M059J (cell line): Measurements from ENCODE around the gene ACOT4. TPM values are rescaled to one million over a fixed set of nuclear protein-coding genes. Genes with fewer than 3 reads are reported as not detected.
"Not testable (repeated sequence)": the region's sequence is repeated elsewhere in the genome, so short reads cannot be mapped to it uniquely, and the experiment has no call there.

Experiments used
- DNase-seq: peaks from one replicate; pipeline ENCODE4 v3.0.0-alpha.2; 2012; ENCODE audit warnings: low read depth
- total RNA-seq: library from RNA; depleted of rRNA; stranded (reverse); fragments of >200 nt; shearing (Covaris generic); gene quantifications from 2 replicates; pipeline ENCODE4 v1.2.3, GENCODE V29; 2014; rRNA removed

ACOT4 gene
- total RNA-seq, 1 experiment from 2014 or later, result 0.15 TPM

- DNase-seq, result peak; percentile 71
Measured at GRCh38 chr14:73633116-73634010, 41.7 kb downstream of the ACOT4 start.

GRCh38 chr14:73634011-73634833 lies 42.5 kb downstream of the ACOT4 start:
- peak; percentile 32 for DNase-seq

DNA sequence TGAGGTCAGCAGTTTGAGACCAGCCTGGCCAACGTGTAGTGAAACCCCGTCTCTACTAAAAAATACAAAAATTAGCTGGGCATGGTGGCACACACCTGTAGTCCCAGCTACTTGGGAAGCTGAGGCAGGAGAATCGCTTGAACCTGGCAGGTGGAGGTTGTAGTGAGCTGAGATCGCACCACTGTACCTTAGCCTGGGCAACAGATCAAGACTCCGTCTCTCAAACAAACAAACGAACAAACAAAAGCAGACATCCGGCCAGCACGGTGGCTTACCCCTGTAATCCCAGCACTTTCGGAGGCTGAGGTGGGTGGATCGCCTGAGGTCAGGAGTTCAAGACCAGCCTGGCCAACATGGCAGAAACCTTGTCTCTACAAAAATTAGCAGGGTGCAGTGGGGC lies 44.7 kb downstream of the ACOT4 start:
- DNase-seq, result not testable (repeated sequence)

DNA sequence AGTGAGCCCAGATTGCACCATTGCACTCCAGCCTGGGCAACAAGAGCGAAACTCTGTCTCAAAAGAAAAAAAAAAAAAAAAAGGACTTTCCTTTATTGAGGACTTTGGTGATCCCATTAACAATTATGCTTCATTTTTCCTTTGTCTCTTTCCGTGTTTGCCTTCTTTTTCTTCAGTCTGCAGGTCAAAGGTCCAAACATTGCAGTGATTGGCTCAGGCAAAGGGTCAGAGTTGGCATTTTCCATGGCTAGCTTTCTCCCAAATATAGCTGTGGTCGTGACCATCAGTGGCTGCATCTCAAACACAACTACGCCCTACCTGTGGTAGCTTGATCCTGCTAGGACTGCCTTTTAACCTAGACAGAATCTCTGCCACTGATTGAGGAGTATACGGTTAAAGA lies 46.2 kb downstream of the ACOT4 start:
- DNase-seq, result no peak

- DNase-seq, result no peak
Measured at GRCh38 chr14:73640796-73641365, 49.2 kb downstream of the ACOT4 start.

GRCh38 chr14:73644531-73645247 lies 53.0 kb downstream of the ACOT4 start, which contains the start of gene DNAL1:
Gene DNAL1 (plus strand): TSS chr14:73644986. CDS start chr14:73645040, 54 bp downstream.
- peak; percentile 91 for DNase-seq

- DNase-seq, result no peak
Measured at GRCh38 chr14:73645248-73645610, 53.6 kb downstream of the ACOT4 start.

Other genes starting within 250 kb of the ACOT4 start
- 15.2 and 21.8 TPM in 2 replicates for gene NUMB, start 133.3 kb upstream of the ACOT4 start, total RNA-seq
- 7.2 and 14.1 TPM in 2 replicates for gene RIOX1, start 100.9 kb upstream of the ACOT4 start, total RNA-seq
- 2.1 and 2.8 TPM in 2 replicates for gene ACOT1, start 54.7 kb upstream of the ACOT4 start, total RNA-seq
- 0.02 TPM in 1 of 2 replicates, not detected in the other for gene HEATR4, start 32.9 kb upstream of the ACOT4 start, total RNA-seq
- 18.5 and 26.1 TPM in 2 replicates for gene ACOT2, start 22.7 kb upstream of the ACOT4 start, total RNA-seq
- gene ACOT6, start 20.6 kb downstream of the ACOT4 start, total RNA-seq, result not detected in 2 replicates
- gene DNAL1, start 53.1 kb downstream of the ACOT4 start, total RNA-seq, result 3.2 and 20.6 TPM in 2 replicates
- 8.6 and 16.8 TPM in 2 replicates for gene PNMA1, start 122.5 kb downstream of the ACOT4 start, total RNA-seq